HG03521 (cell line): ENCODE results near the gene EYA2.

Experiments used
- ATAC-seq: cut with Tn5 transposase; IDR thresholded peaks from one replicate; pipeline ENCODE4 v1.9.1; 2021; ENCODE audit warnings: mild to moderate bottlenecking, moderate library complexity; ENCODE audit not compliant: unreplicated experiment

Gene EYA2

GRCh38 chr20:47031004-47031403 lies 136.4 kb downstream of the EYA2 start:
- ATAC-seq = no peak

- ATAC-seq = no peak
Measured at GRCh38 chr20:47031821-47032220, 137.2 kb downstream of the EYA2 start.

- ATAC-seq = no peak
Measured at GRCh38 chr20:47032933-47033578, 138.4 kb downstream of the EYA2 start.

- no peak for ATAC-seq
Measured at GRCh38 chr20:47033665-47034064, 139.0 kb downstream of the EYA2 start.

- no peak for ATAC-seq
Measured at GRCh38 chr20:47035026-47035590, 140.5 kb downstream of the EYA2 start.

GRCh38 chr20:47036091-47036870 lies 141.6 kb downstream of the EYA2 start:
- ATAC-seq = no peak

- no peak for ATAC-seq
Measured at GRCh38 chr20:47038566-47039560, 144.2 kb downstream of the EYA2 start.

GRCh38 chr20:47040506-47041125 lies 146.0 kb downstream of the EYA2 start:
- no peak for ATAC-seq

GRCh38 chr20:47041396-47041899 lies 146.8 kb downstream of the EYA2 start:
- ATAC-seq = no peak

- ATAC-seq = no peak
Measured at GRCh38 chr20:47042464-47042863, 147.8 kb downstream of the EYA2 start.

GRCh38 chr20:47043086-47043485 lies 148.4 kb downstream of the EYA2 start:
- ATAC-seq = no peak

GRCh38 chr20:47044938-47045337 lies 150.3 kb downstream of the EYA2 start:
- ATAC-seq = no peak

GRCh38 chr20:47048054-47048453 lies 153.4 kb downstream of the EYA2 start:
- ATAC-seq = no peak

GRCh38 chr20:47049771-47050170 lies 155.1 kb downstream of the EYA2 start:
- no peak for ATAC-seq

GRCh38 chr20:47050996-47051395 lies 156.4 kb downstream of the EYA2 start:
- ATAC-seq = no peak

- no peak for ATAC-seq
Measured at GRCh38 chr20:47051936-47052526, 157.4 kb downstream of the EYA2 start.

GRCh38 chr20:47054506-47054905 lies 159.9 kb downstream of the EYA2 start:
- ATAC-seq = no peak

- ATAC-seq = no peak
Measured at GRCh38 chr20:47054945-47055344, 160.3 kb downstream of the EYA2 start.

GRCh38 chr20:47055699-47056369 lies 161.2 kb downstream of the EYA2 start:
- no peak for ATAC-seq
